NCI-H524 (cell line): Measurements from ENCODE around the gene PKLR.
"Not testable (repeated sequence)": the region's sequence is repeated elsewhere in the genome, so short reads cannot be mapped to it uniquely, and the experiment has no call there.

Experiments used
- DNase-seq, 2 experiments: peaks; one replicate each; lab custom pipeline; 2025; lab: John Stamatoyannopoulos, UW

Gene PKLR

DNA sequence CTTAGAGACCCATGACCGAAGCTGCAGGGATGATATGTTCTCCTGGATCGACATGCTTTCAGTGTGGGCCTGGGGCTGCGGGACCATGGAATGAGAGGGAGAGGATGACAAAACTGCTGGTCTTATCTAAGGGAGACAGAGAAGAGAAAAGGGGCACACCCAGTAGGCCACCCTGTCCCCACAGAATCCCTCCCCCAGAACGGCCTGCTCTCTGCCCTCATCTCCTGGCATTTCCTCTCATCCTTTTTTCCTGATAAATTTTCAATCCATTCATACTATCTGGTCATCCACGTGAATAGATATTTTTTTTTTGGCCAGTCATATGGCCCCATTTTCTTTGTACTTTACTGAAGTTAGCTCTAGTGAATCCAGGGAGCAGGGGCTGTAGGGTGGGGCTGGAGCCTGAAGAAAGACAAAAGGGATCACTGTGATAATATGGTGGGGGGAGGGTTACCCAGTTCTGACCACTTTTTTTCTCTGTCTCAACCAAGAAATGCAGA, at the start of gene PKLR:
Gene PKLR, minus strand, starts transcription at position 97 of the 500 bp plus-strand sequence. Its CDS starts 43 bp downstream, at position 54.
- DNase-seq: no peak

DNA sequence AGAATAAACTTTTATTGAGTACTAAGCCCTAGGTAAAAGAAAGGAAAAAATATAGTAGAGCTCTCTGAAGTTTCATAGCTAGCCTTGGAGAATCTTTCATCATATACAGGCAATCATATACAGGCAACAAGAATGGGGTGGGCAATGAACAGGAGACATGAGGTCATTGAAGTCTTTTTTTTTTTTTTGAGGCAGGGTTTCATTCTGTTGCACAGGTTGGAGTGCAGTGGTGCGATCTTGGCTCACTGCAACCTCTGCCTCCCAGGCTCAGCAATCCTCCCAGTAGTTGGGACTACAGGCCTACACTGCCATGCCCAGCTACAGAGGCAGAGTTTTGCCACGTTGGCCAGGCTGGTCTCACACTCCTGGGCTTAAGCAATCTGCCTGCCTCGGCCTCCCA, 41.6 kb upstream of the PKLR start:
- no peak for DNase-seq

DNA sequence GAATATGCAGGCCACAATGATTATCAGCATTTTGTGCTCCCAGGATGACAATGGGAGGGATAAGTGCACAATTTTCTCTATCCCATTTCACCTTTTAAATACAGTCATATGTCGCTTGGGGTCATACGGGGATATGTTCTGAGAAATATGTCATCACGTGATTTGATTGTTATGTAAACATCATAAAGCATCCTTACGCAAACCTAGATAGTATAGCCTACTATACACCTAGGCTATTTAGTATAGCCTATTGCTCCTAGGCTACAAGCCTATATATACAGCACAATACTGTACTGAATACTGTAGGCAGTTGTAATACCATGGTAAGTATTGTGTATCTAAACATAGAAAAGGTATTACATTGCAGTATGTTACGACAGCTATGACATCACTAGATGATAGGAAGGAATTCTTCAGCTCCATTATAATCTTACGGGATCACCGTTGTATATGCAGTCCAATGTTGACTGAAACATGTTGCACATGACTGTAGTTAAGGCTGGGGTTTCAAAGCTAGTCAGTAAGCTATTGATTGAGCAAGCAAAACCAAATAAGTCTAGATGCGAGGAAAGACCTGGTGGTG, 38.4 kb upstream of the PKLR start:
- no peak for DNase-seq

DNA sequence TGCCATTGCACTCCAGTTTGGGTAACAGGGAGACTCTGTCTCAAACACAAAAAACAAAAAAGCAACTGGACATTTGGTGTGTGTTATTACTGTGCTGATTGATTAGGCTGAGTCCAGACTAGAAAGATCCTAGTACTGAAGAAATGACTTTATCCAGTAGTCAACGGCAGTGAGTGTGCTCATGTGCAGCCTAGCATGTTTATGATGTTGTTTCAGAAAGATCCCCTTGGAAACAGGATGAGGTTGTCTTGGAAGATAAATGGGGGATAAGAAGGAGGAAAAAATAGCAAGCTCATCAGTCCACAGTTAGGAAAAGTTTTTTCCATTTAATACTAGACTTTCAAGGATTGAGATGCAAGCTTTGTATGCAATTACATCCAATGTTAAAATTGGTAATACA, 33.7 kb upstream of the PKLR start:
- no peak for DNase-seq

DNA sequence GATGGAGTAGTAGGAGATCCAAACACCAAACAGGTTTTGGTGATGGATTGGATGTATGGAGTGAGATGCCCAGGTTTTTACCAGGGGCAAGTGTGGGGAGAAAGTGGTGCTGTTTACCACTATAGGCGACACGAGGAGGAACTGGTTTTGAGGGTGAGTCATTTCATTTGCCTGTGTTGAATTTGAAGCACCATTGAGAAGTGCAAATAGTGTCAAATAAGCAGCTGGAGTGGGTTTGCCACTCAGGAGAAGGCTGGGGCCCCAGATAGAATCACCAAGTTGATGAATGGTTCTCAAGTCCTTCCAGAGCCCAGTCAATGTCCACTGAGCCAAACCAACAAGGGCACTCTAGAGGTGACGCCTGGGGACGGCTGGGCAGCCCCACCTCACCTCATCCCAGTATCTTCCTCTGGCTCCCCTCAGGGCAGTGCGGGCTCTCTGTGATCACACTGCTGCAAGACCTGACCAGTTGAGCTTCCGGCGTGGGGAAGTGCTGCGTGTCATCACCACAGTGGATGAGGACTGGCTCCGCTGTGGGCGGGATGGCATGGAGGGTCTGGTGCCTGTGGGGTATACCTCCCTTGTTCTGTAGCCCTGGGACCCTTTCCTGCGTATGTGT, 28.9 kb upstream of the PKLR start:
- DNase-seq: no peak

DNA sequence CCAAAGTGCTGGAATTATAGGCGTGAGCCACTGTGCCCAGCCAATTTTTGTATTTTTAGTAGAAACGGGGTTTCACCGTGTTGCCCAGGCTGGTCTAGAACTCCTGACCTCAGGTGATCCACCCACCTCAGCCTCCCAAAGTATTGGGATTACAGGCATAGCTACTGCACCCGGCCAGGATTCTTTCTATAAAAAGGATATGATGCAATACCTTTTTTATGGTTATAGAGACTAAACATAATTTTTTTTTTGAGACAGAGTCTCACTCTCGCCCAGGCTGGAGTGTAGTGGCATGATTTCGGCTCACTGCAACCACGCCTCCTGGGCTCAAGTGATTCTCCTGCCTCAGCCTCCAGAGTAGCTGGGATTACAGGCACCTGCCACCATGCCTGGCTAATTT, 27.6 kb upstream of the PKLR start:
- not testable (repeated sequence) for DNase-seq

DNA sequence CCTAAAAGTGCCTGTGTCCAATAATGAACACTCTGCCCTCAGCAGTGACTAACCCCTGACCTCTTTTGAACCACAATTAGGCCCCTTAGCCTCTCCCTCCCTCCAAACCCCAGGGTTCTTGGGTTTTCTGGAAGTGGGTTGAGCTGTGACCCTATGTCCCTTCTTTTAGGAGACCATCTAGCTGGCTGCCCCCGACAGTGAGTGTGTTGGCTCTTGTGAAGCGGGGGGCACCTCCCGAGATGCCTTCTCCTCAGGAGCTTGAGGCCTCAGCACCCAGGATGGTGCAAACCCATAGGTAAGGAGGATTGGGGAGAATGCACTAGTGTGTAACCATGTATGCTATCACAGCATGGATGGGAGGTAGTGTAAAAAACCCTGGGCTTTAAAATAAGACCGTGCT, 26.7 kb upstream of the PKLR start:
- no peak for DNase-seq

DNA sequence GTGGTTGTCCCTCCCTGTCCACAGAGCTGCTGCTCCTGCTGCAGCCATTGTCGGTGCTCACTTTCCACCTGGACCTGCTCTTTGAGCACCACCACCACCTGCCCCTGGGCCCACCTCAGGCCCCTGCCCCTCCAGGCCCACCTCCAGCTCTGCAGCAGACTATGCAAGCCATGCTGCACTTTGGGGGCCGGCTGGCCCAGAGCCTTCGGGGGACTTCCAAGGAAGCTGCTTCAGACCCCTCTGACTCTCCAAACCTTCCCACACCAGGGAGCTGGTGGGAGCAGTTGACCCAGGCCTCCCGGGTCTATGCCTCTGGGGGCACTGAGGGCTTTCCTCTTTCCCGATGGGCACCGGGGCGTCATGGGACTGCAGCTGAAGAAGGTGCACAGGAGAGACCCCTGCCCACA, 25.4 kb upstream of the PKLR start:
- no peak for DNase-seq

DNA sequence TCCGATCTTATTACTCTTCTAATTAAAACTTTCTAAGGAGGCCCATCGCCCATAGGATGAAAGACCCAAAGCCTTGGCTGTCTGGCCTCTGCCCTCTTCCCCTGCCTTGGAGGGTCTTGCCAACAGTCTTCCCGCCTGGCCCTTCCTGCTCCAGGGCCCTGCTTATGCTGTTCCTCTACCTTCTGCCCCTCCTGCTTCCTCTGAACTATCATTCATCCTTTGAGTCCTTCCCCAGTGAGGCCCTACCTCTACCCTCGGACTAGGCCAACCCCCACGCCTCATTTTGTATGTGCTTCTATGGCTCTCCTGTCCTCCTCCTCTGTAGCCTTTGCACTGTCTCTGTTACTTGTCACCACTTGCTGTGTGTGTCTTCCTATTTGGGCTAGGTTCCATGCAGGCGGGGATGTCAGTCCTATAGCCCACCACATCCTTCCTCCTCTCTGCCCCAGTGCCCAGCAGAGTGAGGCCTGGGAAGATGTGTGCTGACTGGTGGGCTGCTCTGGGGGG, 24.8 kb upstream of the PKLR start:
- DNase-seq: no peak

DNA sequence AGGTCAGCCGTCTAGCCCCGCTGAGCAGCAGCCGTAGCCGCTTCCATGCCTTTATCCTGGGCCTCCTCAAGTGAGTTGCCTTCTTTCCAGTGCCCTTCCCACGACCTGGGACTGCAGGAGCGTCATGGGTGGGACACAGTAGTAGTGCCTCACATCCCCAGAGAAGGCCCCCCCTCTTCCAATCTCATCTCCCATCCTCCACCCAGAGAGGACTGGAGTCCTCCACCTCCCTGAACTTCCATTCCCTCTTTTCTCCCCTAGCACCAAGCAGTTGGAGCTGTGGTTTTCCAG, 24.3 kb upstream of the PKLR start:
- no peak for DNase-seq

DNA sequence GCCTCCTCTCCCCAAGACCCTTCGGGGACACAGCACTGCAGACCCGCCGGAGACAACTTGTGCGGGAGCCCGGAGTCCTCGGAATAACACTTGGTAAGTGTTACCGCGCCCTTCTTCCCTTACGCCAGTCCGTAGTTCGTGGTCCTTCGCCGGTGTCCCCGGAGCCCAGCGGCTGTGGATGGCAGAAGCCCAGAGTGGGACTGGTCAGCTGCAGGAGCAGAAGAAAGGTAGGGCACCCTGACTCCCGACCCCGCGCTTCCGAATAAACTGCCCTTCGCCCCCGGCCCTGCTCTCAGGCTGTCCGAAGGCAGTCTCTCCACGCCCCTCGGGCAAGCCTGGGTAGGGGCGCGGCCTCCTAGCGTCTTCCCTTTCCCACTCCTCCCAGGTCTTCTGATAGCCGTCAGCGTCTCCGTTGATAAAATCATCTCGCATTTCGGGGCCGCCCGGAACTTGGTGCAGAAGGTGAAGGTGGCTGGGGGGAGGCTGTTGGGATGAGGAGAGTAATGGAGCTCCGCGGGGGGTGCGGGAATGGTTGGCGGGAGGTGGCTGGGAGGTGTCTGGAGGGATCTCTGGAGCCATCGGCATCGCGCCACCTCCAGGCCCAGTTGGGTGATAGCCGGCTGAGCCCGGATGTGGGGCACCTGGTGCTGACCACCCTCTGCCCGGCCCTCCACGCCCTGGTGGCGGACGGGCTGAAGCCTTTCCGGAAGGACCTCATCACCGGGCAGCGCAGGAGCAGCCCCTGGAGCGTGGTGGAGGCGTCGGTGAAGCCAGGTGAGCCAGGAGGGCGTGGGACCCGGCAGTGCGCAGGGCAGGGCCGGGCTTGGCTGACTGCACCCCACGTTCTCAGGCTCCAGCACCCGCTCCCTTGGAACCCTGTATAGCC, 23.7 kb upstream of the PKLR start:
- peak; percentile 15 to 46 for DNase-seq

DNA sequence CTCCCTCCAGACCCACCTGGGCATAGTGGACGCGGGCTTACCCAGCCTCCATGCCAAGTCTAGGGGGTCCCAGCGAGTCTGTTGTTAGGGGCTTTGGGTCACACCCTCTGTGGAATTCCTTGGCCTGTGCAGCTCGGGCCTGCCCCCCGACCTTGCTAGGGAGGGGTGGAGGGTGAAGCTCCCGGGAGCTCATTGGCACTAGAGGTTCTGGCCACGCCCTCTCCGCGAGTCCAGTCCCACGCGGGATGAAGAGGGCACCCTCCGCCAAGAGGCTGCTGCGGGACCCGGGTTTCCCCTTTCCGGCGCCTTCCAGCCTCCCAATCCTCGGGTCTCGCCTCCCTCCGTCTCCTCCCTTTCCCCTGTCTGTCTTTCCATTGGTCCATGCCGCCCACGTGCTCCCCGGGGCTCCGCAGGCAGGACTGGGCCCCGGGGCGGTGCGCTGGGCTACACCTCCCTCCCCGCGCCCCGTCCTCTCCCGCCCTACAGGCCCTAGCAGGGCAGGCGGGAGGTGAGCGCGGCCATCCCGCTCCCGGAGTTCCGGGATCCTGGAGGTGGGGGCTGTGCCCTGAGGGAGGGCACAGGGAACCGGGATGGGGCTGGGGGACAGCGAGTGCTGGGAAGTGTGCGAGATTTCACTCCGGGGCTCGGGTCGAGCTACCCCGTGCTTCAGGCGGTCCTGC, 22.9 kb upstream of the PKLR start:
- DNase-seq: peak; percentile 87 to 94

DNA sequence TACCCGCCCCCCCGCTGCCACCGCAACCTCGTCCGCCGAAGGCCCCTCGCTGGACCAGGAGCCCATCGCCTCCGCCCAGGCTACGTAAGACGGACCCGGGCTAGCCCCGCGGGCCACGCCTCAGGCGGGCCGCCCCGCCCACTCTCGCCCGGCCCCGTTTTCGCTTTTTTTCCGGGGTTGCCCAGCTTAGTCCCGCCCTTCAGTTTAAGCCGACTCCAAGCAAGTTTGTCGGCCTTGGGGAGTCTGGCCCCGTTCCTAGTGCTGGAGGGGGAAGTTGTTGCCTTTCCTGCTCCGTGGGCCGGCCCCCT, 22.4 kb upstream of the PKLR start:
- DNase-seq: peak; percentile 62 to 72

DNA sequence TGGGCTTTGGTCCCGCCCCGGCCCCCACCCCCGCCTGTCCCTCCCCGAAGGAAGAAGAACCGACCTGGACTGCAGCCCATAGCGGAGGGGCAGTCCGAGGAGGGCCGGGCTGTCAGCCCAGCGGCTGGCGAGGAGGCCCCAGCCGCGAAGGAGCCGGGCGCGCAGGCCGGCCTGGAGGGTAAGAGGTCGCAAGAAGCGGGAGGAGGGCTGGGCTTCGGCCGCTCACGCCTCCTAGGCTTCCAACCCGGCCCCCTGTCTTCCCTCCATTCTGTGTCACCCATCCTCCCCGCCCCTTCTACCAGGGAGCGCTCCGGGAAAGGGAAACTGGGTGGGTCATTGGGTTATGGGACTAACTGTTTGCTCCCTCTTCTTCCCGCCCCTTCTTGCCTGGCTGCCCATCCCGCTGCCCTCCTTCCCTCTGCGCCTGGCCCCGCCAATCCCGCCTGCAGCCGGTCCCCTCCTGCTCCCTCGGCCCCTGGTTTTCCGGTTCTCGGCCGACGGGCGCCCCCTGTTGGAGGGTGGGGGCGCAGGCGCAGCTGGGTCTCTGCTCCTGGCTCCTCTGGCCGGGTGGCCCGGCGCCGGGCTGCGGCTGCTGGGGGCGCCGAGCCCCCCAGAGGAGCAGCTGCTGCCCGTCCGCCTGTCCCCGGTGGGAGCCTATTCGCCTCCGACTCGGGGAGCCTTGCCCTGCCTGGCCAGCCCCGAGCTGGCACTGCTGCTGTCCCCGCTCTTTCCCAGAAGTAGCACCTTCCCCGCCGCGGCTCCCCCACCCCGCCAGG, 21.9 kb upstream of the PKLR start:
- peak; percentile 53 to 80 for DNase-seq

DNA sequence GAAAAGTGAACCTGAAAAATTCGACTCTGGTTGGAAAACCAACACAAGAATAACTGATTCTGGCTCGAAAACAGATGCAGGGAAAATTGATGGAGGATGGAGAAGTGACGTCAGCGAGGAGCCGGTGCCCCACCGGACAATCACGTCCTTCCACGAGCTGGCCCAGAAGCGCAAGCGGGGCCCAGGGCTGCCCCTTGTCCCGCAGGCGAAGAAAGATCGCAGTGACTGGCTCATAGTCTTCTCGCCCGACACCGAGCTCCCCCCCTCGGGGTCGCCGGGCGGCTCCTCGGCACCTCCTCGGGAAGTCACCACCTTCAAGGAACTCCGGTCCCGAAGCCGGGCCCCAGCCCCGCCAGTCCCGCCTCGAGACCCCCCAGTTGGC, 21.3 kb upstream of the PKLR start:
- DNase-seq: no peak

DNA sequence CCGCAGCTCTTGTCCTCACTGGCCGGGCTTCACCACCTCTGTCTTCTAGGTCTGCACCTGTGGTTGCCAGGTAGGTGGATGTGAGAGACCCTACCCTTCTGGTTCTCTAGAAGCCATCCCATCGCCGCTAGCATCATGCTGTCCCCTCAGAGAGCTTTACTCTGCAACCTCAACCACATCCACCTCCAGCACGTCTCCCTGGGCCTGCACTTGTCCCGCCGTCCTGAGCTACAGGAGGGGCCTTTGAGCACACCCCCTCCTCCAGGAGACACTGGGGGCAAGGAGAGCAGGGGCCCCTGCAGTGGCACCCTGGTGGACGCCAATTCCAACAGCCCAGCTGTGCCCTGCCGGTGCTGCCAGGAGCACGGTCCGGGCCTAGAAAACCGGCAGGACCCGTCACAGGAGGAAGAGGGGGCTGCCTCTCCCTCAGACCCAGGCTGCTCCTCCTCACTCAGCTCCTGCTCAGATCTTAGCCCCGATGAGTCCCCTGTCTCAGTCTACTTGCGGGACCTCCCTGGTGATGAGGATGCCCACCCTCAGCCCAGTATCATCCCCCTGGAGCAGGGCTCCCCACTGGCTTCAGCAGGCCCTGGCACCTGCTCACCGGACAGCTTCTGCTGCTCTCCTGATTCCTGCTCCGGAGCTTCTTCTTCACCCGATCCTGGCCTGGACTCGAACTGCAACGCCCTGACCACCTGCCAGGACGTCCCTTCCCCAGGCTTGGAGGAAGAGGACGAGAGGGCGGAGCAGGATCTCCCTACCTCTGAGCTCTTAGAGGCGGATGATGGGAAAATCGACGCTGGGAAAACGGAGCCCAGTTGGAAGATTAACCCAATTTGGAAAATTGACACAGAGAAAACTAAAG, 20.6 kb upstream of the PKLR start:
- DNase-seq: no peak

DNA sequence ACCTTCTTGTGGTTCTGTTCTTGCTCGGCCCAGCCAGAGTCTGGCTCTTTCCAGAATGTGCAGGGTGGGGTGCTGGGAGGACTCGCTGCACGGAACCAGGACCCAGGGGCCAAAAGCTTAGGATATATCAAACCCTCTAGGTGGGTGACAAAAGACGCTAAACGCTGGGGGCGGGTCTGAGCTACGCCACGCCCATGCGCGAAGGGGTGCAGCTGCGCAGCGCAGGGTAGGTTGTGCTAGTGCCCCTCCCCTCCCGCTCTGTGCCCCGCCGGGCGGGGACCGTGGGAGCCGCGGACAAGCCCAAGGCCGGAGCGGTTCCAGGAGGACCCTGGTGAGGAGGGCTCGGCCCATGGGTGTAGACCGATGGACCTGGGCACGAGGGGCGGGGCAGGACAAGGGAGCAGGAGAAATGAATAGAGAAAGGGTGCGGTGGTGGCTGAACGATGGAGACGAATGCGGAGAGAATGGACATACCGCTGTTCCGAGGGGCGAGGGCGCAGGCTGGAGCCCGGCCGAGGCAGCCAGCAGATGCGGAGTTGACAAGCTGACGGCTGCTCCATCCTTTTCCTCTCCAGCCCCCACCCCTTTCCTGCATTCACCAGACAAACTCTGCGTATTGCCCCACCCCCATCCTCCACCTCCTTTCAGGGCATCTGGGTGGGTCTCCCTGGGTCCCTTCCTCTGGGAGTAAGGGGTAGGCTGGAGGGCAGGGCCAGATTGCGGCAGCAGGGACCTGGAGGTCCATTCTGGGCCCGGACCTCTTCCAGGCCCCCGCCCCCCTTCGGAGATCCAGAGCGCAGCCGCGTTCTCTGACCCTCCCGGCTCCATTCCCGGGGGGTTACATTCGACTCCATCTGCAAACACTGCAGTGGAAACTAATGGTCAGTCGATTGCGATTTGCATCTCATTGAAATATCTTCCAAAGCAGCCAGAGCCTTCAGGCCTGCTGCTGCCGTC, 19.7 kb upstream of the PKLR start, which contains the start of gene RUSC1:
Gene RUSC1, plus strand, starts transcription at position 234 of the 957 bp plus-strand sequence. CDS start 880 bp downstream, outside the sequence.
- no peak for DNase-seq

DNA sequence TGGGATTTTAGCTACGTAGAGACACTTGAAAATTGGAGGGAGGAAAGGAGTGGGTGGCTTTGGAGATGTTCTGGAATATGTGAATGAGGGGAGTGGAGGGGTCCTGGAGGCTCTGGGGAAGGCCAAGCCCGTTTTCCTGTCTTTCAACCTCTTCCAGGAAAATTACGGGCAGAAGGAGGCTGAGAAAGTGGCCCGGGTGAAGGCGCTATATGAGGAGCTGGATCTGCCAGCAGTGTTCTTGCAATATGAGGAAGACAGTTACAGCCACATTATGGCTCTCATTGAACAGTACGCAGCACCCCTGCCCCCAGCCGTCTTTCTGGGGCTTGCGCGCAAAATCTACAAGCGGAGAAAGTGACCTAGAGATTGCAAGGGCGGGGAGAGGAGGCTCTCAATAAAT, 19.0 kb upstream of the PKLR start:
- DNase-seq: no peak

DNA sequence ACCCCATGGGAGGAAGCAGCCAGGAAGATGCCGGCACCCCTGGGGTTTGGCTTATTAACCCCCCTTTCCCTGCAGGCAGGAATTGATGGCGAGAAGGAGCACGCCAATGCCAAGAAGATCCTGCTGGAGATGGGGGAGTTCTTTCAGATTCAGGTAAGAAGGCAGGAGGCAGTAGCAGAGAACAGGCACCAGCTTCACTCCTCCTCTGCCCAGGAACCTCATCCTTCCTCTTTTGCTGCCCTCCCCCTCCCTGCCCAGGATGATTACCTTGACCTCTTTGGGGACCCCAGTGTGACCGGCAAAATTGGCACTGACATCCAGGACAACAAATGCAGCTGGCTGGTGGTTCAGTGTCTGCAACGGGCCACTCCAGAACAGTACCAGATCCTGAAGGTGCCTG, 18.3 kb upstream of the PKLR start:
- no peak for DNase-seq

DNA sequence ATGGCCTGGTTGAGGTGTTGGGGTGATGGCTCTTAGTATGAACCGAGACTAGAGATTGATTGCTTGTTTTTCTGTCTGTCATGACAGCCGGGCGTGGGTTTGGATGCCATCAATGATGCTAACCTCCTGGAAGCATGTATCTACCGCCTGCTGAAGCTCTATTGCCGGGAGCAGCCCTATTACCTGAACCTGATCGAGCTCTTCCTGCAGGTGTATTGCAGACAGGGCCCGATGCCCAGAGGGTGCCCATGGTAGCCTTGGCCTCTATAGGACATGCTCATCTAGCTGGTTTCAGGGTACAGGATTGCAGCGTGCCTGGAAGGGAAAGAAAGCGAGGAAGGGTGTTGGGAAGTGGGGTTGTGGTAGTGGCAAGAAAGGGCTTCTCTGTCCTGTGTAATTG, 16.8 kb upstream of the PKLR start:
- DNase-seq: no peak
